NCI-H2081 treated with DMSO at 0.1 percent for 48 hours (cell line): ENCODE measurements around the gene EAPP.
"Not testable (repeated sequence)": the region's sequence is repeated elsewhere in the genome, so short reads cannot be mapped to it uniquely, and the experiment has no call there.

Experiments used
- DNase-seq: peaks from one replicate; lab custom pipeline; 2025; lab: John Stamatoyannopoulos, UW

EAPP gene

DNA sequence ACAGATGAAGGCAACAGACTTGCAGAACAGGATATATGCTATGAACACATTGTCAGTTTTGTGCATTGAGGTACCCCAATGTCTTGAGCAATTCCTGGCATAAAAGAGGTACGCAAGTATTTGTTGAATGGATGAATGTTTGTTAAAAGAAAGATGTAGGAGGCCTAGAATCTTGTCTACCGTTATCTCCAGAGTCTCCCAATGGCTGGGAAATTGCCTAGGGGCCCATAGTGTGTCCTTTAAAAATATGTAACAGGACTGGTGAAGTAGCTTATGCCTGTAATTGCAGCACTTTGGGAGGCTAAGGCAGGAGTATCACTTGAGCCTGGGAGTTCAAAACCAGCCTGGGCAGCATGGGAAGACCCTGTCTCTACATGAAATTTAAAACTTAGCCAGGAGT lies 57.0 kb downstream of the EAPP start:
- no peak for DNase-seq

DNA sequence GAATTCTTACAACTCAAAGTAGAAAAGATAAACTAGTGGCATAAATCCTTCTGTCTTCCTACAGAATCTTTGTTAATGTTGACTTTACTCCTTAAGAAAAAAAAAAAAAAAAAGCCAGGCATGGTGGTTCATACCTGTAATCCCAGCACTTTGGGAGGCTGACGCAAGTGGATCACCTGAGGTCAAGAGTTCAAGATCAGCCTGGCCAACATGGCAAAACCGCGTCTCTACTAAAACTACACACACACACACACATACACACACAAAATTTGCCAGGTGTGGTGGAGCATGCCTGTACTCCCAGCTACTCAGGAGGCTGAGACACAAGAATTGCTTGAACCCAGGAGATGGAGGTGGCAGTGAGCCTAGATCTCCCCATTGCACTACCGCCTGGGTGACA lies 59.8 kb downstream of the EAPP start:
- no peak for DNase-seq

- no peak for DNase-seq
Observed at GRCh38 chr14:34478261-34478660, 61.2 kb downstream of the EAPP start.

DNA sequence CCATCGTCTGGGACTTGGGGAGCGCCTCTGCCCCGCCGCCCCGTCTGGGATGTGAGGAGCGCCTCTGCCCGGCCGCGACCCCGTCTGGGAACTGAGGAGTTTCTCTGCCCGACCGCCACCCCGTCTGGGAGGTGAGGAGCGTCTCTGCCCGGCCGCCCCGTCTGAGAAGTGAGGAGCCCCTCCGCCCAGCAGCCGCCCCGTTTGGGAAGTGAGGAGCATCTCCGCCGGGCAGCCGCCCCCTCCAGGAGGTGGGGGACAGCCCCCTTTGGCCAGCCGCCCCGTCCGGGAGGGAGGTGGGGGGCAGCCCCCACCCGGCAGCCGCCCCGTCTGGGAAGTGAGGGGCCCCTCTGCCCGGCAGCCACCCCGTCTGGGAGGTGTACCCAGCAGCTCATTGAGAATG lies 63.5 kb downstream of the EAPP start:
- not testable (repeated sequence) for DNase-seq

GRCh38 chr14:34475163-34475562 lies 64.3 kb downstream of the EAPP start:
- no peak for DNase-seq

DNA sequence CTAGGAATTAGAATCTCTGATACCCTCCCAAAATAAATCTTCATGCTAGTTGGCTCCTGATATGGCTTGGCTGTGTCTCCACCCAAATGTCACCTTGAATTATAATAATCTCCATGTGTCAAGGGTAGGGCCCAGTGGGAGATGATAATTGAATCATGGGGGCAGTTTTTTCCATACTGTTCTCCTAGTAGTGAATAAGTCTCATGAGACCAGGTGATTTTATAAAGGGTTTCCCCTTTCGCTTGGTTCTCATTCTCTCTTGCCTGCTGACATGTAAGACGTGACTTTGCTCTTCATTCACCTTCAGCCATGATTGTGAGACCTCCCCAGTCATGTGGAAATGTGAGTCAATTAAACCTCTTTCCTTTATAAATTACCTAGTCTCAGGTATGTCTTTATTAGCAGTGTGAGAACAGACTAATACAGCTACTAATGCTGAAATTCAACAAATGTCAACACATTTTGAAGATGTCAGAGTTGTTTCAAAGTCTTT lies 65.3 kb downstream of the EAPP start:
- DNase-seq: no peak

GRCh38 chr14:34472706-34473279 lies 66.7 kb downstream of the EAPP start:
- no peak for DNase-seq

DNA sequence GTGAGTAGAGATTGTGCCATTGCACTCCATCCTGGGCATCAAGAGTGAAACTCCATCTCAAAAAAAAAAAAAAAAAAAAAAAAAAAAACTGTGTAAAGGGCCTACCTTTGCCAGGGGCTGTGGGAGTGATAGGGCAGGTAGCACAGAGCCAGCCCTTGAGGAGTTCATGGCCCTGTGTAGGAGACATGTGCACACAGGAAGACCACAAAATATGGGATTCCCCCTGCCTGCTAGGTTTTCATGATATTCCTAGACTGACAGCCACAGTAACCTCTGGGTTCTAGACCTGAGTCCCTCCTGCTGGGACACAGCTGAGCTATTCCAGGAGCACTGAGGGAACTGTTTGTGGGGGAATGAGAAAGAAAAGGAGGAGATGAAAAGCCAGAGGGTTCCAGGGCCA lies 69.2 kb downstream of the EAPP start:
- no peak for DNase-seq

- no peak for DNase-seq
Observed at GRCh38 chr14:34466691-34467090, 72.8 kb downstream of the EAPP start.
